Mesenchymal stem cell (in vitro differentiated cells and primary cell): Measurements from ENCODE around the gene CATSPER3.
A peak's percentile ranks its signal among the peaks of the same experiment; 100 is the strongest.

Source experiments
- DNase-seq: peaks from one replicate; pipeline ENCODE4 v3.0.0-alpha.2; 2013
- H2AFZ ChIP-seq: one replicate; pipeline ENCODE4 v1.6.1; 2013; ENCODE audit warnings: low read depth, mild to moderate bottlenecking, control low read depth, inconsistent platforms, low read length, moderate library complexity
- H2AK5ac ChIP-seq: 2 replicates; pipeline ENCODE4 v1.6.1; 2013; ENCODE audit warnings: low read length, moderate library complexity, mild to moderate bottlenecking, inconsistent platforms; ENCODE audit not compliant: severe bottlenecking
- H2BK120ac ChIP-seq: one replicate; pipeline ENCODE4 v1.6.1; 2013; ENCODE audit warnings: low read depth, mild to moderate bottlenecking, inconsistent platforms, low read length, moderate library complexity
- H2BK12ac ChIP-seq, 2 experiments: one replicate each; pipeline ENCODE4 v1.6.1; 2013; ENCODE audit warnings: inconsistent platforms in 2 of 2, low read length in 2 of 2, mild to moderate bottlenecking in 2 of 2, moderate library complexity in 2 of 2, control low read depth in 1 of 2
- H2BK15ac ChIP-seq: one replicate; pipeline ENCODE4 v1.6.1; 2013; ENCODE audit warnings: mild to moderate bottlenecking, low read depth, inconsistent platforms; ENCODE audit not compliant: poor library complexity, severe bottlenecking
- H2BK5ac ChIP-seq: 2 replicates; pipeline ENCODE4 v1.6.1; 2013; ENCODE audit warnings: low read depth, mild to moderate bottlenecking, low read length, control low read depth, inconsistent platforms; ENCODE audit not compliant: poor library complexity, severe bottlenecking
- H3K14ac ChIP-seq, 2 experiments: one replicate each; pipeline ENCODE4 v1.6.1; 2013; ENCODE audit warnings: inconsistent platforms in 2 of 2, low read length in 2 of 2, control low read depth in 1 of 2, mild to moderate bottlenecking in 1 of 2, moderate library complexity in 1 of 2
- H3K18ac ChIP-seq, 2 experiments: one replicate each; pipeline ENCODE4 v1.6.1; 2013; ENCODE audit warnings: inconsistent platforms in 2 of 2, low read length in 2 of 2, control low read depth in 1 of 2, low read depth in 1 of 2, mild to moderate bottlenecking in 1 of 2
- H3K23ac ChIP-seq, 2 experiments: one replicate each; pipeline ENCODE4 v1.6.1; 2013; ENCODE audit warnings: inconsistent platforms in 2 of 2, low read length in 2 of 2, mild to moderate bottlenecking in 2 of 2, moderate library complexity in 2 of 2, control low read depth in 1 of 2
- H3K27ac ChIP-seq: 2 replicates; pipeline ENCODE4 v1.5.1; 2013; ENCODE audit warnings: mild to moderate bottlenecking, moderate library complexity, low read length, control low read depth, inconsistent platforms; ENCODE audit not compliant: poor library complexity, severe bottlenecking
- H3K27me3 ChIP-seq, 2 experiments: 2 replicates each; pipeline versions ENCODE4 v1.6.1 to v1.7.0; 2013; ENCODE audit warnings: low read length in 2 of 2, mild to moderate bottlenecking in 2 of 2, moderate library complexity in 2 of 2, control low read depth in 1 of 2, inconsistent platforms in 1 of 2; ENCODE audit not compliant: control insufficient read depth in 1 of 2, insufficient read depth in 1 of 2
- H3K36me3 ChIP-seq, 2 experiments: 2 replicates each; pipeline versions ENCODE4 v1.6.1 to v1.7.0; 2013; ENCODE audit warnings: low read length in 2 of 2, control low read depth in 1 of 2, inconsistent platforms in 1 of 2, low read depth in 1 of 2, mild to moderate bottlenecking in 1 of 2; ENCODE audit not compliant: insufficient read depth in 2 of 2, control insufficient read depth in 1 of 2
- H3K4ac ChIP-seq, 2 experiments: one replicate each; pipeline ENCODE4 v1.6.1; 2013; ENCODE audit warnings: inconsistent platforms in 2 of 2, low read length in 2 of 2, mild to moderate bottlenecking in 2 of 2, moderate library complexity in 2 of 2, control low read depth in 1 of 2, low read depth in 1 of 2
- H3K4me1 ChIP-seq: 2 replicates; pipeline ENCODE4 v1.6.1; 2013; ENCODE audit warnings: low read depth, low read length, control low read depth; ENCODE audit not compliant: control insufficient read depth, insufficient read depth
- H3K4me2 ChIP-seq: 2 replicates; pipeline ENCODE4 v1.6.1; 2013; ENCODE audit warnings: low read length, mild to moderate bottlenecking, inconsistent platforms; ENCODE audit not compliant: poor library complexity, severe bottlenecking
- H3K4me3 ChIP-seq, 2 experiments: 2 replicates each; pipeline versions ENCODE4 v1.5.1 to v1.7.0; 2013; ENCODE audit warnings: low read length in 2 of 2, mild to moderate bottlenecking in 2 of 2, control low read depth in 1 of 2, low read depth in 1 of 2; ENCODE audit not compliant: insufficient read depth in 1 of 2
- H3K79me1 ChIP-seq: replicated peaks from 2 replicates; pipeline ENCODE4 v1.6.1; 2013; ENCODE audit warnings: mild to moderate bottlenecking, control low read depth, low read length, inconsistent platforms; ENCODE audit not compliant: poor library complexity, severe bottlenecking
- H3K9ac ChIP-seq: 2 replicates; pipeline ENCODE4 v1.7.0; 2013; ENCODE audit warnings: mild to moderate bottlenecking, low read length, moderate library complexity
- H3K9me3 ChIP-seq: 2 replicates; pipeline ENCODE4 v1.7.0; 2013; ENCODE audit warnings: mild to moderate bottlenecking, low read length; ENCODE audit not compliant: control insufficient read depth
- H4K8ac ChIP-seq: one replicate; pipeline ENCODE4 v1.6.1; 2013; ENCODE audit warnings: inconsistent platforms, mild to moderate bottlenecking, low read length, moderate library complexity
- H4K91ac ChIP-seq: one replicate; pipeline ENCODE4 v1.6.1; 2013; ENCODE audit warnings: mild to moderate bottlenecking, low read length, inconsistent platforms
- WGBS: methylation state at CpG from one replicate; pipeline ENCODE4 v1.1.7; 2013; ENCODE audit warnings: mixed read lengths; 5-methylcytosine and 5-hydroxymethylcytosine counted together

CATSPER3 gene

GRCh38 chr5:135007305-135007704 lies 39.6 kb downstream of the CATSPER3 start:
- H4K8ac ChIP-seq = no peak overlapping the region
- no peaks in the 10 kb centered on the region for H3K9me3 ChIP-seq
- H3K4me3 ChIP-seq = no peak overlapping the region
- no peak overlapping the region for H2BK12ac ChIP-seq
- H2BK15ac ChIP-seq = no peak overlapping the region
- no peak overlapping the region for H3K23ac ChIP-seq
- no peak overlapping the region for H2BK120ac ChIP-seq
- H2BK5ac ChIP-seq = no peak overlapping the region
- 93% methylated on average over 9 of the region's 9 CpGs for WGBS
- no peak overlapping the region for H3K9ac ChIP-seq
- no peak overlapping the region for H4K91ac ChIP-seq
- H3K79me1 ChIP-seq = no peaks in the 10 kb centered on the region
- H3K36me3 ChIP-seq = no peaks in the 10 kb centered on the region
- H3K14ac ChIP-seq = no peak overlapping the region
- peaks cover 6 to 8% of the 10 kb centered on the region in 2 experiments for H3K27me3 ChIP-seq
- H2AFZ ChIP-seq = no peak overlapping the region
- no peak overlapping the region for H3K4me2 ChIP-seq
- no peak overlapping the region for H3K27ac ChIP-seq
- no peak overlapping the region for H2AK5ac ChIP-seq
- no peak overlapping the region for H3K18ac ChIP-seq
- no peak overlapping the region for H3K4ac ChIP-seq
- DNase-seq = no peak
- no peaks in the 10 kb centered on the region for H3K4me1 ChIP-seq

DNA sequence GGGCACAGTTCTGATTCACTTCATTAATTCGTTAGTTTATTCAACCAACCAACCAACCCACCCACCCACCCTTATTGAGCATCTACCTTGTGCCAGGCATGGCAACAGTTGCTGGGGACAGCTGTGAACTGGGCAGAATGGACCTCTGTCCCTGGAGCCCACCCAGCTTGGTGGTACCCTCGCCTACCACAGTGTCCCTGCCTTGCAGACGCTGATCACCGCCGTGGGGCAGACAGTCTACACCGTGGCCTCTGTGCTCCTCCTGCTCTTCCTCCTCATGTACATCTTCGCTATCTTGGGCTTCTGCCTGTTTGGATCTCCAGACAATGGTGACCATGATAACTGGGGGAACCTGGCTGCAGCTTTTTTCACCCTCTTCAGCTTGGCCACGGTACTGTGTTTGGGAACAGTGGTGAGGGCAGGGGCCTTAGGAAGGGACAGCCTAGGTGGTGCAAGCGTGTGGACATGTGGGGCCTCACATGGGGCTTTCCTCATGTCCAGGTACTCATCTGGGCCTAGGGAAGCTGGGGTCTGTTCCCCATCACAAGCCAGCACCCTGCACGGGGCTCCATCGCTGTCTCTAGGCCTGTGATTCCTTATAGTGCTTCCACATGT lies 40.1 kb downstream of the CATSPER3 start:
- H3K4ac ChIP-seq = no peak overlapping the region
- H2BK12ac ChIP-seq = no peak overlapping the region
- no peaks in the 10 kb centered on the region for H3K9me3 ChIP-seq
- H4K8ac ChIP-seq = no peak overlapping the region
- H3K9ac ChIP-seq = no peak overlapping the region
- no peak overlapping the region for H2BK5ac ChIP-seq
- H2AK5ac ChIP-seq = no peak overlapping the region
- H3K27ac ChIP-seq = no peak overlapping the region
- peaks cover 8% of the 10 kb centered on the region in 2 experiments for H3K27me3 ChIP-seq
- H3K4me3 ChIP-seq = no peak overlapping the region
- H2BK15ac ChIP-seq = no peak overlapping the region
- H3K18ac ChIP-seq = no peak overlapping the region
- 73% methylated on average over 11 of the region's 11 CpGs for WGBS
- peak overlapping the region in 1 of 2 experiments; percentile 37 for H3K23ac ChIP-seq
- H3K14ac ChIP-seq = no peak overlapping the region
- H4K91ac ChIP-seq = no peak overlapping the region
- H2BK120ac ChIP-seq = no peak overlapping the region
- no peak overlapping the region for H3K4me2 ChIP-seq
- no peaks in the 10 kb centered on the region for H3K36me3 ChIP-seq
- DNase-seq = no peak
- no peak overlapping the region for H2AFZ ChIP-seq
- H3K79me1 ChIP-seq = no peaks in the 10 kb centered on the region
- H3K4me1 ChIP-seq = no peaks in the 10 kb centered on the region

DNA sequence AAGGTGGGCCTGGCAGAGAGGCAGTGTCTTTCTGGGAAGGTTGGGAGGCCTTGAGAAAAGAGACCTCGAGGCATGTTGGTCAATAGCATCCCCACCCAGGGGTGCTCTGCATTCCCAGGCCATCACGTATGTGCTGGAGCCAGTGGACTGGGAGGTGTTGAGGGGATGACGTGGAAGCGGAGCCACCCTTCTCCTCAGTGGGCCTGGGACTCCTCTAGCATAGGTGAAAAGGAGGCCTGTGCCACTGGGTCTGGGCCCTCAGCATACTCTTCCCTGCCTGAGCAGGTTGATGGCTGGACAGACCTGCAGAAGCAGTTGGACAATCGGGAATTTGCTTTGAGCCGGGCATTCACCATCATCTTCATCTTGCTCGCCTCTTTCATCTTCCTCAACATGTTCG lies 40.8 kb downstream of the CATSPER3 start:
- Histone ChIP-seq H3K36me3 (no peaks in the 10 kb centered on the region), H3K9ac (no peak overlapping the region), H3K4me2 (no peak overlapping the region), H3K9me3 (no peaks in the 10 kb centered on the region), H2BK120ac (no peak overlapping the region), H2BK5ac (no peak overlapping the region), H4K91ac (no peak overlapping the region), H3K23ac (no peak overlapping the region), H3K14ac (no peak overlapping the region), H2BK12ac (no peak overlapping the region), H3K27me3 (peaks cover 8 to 15% of the 10 kb centered on the region in 2 experiments), H3K4me3 (no peak overlapping the region), H2BK15ac (no peak overlapping the region), H3K4ac (no peak overlapping the region), H2AFZ (no peak overlapping the region), H3K18ac (no peak overlapping the region), H3K4me1 (no peaks in the 10 kb centered on the region), H2AK5ac (no peak overlapping the region), H3K79me1 (no peaks in the 10 kb centered on the region), H3K27ac (no peak overlapping the region), H4K8ac (no peak overlapping the region)
- WGBS = 91% methylated on average over 8 of the region's 8 CpGs
- no peak for DNase-seq

DNA sequence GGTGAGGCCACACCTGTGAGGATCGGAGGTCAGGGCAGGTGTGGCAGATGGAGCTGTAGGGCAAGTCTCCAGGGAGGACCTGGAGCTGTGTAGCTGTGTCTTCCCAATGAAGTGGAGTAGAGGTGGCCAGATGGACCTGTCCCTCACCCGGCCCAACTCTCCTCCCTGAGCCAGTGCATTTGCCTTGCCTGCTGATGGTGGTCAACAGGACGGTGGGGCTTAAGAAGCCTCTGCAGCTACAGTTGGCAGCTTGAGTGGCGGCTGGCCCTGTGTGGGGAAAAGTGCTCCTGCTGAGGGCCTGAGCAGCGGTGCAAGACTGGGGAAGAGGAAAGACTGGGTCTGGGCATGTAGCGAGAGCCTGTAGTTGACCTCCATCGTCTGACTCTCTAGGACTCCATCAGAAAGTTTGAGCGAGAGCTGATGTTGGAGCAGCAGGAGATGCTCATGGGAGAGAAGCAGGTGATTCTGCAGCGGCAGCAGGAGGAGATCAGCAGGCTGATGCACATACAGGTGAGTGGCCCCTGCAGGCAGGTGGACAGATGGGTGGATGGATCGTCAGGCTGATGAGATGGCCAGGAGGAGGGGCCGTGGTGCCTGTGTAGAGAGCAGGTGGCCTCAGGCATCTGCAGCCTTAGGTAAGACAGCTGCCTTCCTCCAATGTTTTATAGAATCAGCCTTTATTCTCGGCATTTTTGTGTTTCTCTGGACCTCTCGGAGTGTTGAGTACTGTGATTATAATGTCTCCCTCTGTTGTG lies 41.5 kb downstream of the CATSPER3 start:
- WGBS = 92% methylated on average over 12 of the region's 13 CpGs
- Histone ChIP-seq H3K36me3 (no peaks in the 10 kb centered on the region), H3K27me3 (peaks cover 8 to 16% of the 10 kb centered on the region in 2 experiments), H2BK5ac (no peak overlapping the region), H3K9me3 (no peaks in the 10 kb centered on the region), H3K14ac (no peak overlapping the region), H3K4me2 (no peak overlapping the region), H3K9ac (no peak overlapping the region), H3K18ac (no peak overlapping the region), H3K23ac (peak overlapping the region in 1 of 2 experiments; percentile 14), H4K91ac (no peak overlapping the region), H2BK12ac (no peak overlapping the region), H3K79me1 (no peaks in the 10 kb centered on the region), H4K8ac (no peak overlapping the region), H3K4me1 (no peaks in the 10 kb centered on the region), H2AK5ac (no peak overlapping the region), H3K4me3 (no peak overlapping the region), H2AFZ (no peak overlapping the region), H3K4ac (no peak overlapping the region), H2BK15ac (no peak overlapping the region), H3K27ac (no peak overlapping the region), H2BK120ac (no peak overlapping the region)
- no peak for DNase-seq
